ENCODE measurements around the gene ATP5F1C. TPM values are rescaled to one million over a fixed set of nuclear protein-coding genes. Genes with fewer than 3 reads are reported as not detected.

The ATP5F1C gene
- total and polyA plus RNA-seq, 2 donors (not counting 3 experiments of a cell fraction or from before 2014, with no cell fraction given) = 184 to 290 TPM

GRCh38 chr10:7789390-7789789 lies 1.4 kb downstream of the ATP5F1C start:
- Histone ChIP-seq H3K4me3 (replicated peaks in 1 of 3; ENCODE audit: insufficient read depth in 1 of 3, low read depth in 1 of 3, low read length in 3 of 3) (peak overlapping the region in 2 of 3 experiments; percentile 65 to 95), H3K4me2 (ENCODE audit: insufficient read depth, low read length) (peak overlapping the region; percentile 92), H4K20me1 (replicated peaks; ENCODE audit: control insufficient read depth, extremely low read depth, insufficient read depth, low read length) (peaks cover 3% of the 10 kb centered on the region), H3K79me2 (ENCODE audit: control insufficient read depth, insufficient read depth, low read length) (peaks cover 96% of the 10 kb centered on the region), H3K4me1 (ENCODE audit: control insufficient read depth, extremely low read depth, insufficient read depth, low read length) (peaks cover 18% of the 10 kb centered on the region), H3K9me1 (replicated peaks; ENCODE audit: control insufficient read depth, extremely low read depth, insufficient read depth, low read length) (no peaks in the 10 kb centered on the region), H3K9me3 (replicated peaks; ENCODE audit: control insufficient read depth, insufficient read depth, low read length) (no peaks in the 10 kb centered on the region), H3K27me3 (ENCODE audit: control insufficient read depth in 2 of 2, insufficient read depth in 2 of 2, low read length in 2 of 2) (no peaks in the 10 kb centered on the region), H3K9ac (replicated peaks; ENCODE audit: extremely low read depth, insufficient read depth, low read length) (peak overlapping the region; percentile 65), H2AFZ (ENCODE audit: low read depth, low read length) (no peak overlapping the region), H3K36me3 (ENCODE audit: control insufficient read depth in 2 of 2, extremely low read depth in 1 of 2, insufficient read depth in 2 of 2, low read length in 2 of 2) (no peaks in the 10 kb centered on the region), H3K27ac (ENCODE audit: insufficient read depth, low read depth, low read length) (no peak overlapping the region)
- no peak for TF ChIP-seq POLR2A (IDR thresholded peaks at IDR 0.05; ENCODE audit: low read depth, low read length)
- TF ChIP-seq GATA2 (IDR thresholded peaks at IDR 0.05; ENCODE audit: insufficient read depth, insufficient read length, low read depth, low read length) = peak; percentile 41
- ChIA-PET CTCF (interaction anchor here (1.3 to 2.0 kb wide), 4 partner anchors 16 to 264 kb away, joined by 3 to 4 read pairs (median 4); partner anchors contain the start of gene TAF3), POLR2A (no interaction called here)
- dilution Hi-C loops (cut with MboI; ENCODE audit: extremely low pct_ligation_motif_present, low sequenced_read_pairs) = no loop called here
- peak; percentile 17 for DNase-seq (ENCODE audit: low read depth, low spot score)
- BruUV-seq (replicated peaks) = no TSS peak
- intact Hi-C loops (cut with micrococcal nuclease) = no loop called here
- peak; percentile 26 for FAIRE-seq

DNA sequence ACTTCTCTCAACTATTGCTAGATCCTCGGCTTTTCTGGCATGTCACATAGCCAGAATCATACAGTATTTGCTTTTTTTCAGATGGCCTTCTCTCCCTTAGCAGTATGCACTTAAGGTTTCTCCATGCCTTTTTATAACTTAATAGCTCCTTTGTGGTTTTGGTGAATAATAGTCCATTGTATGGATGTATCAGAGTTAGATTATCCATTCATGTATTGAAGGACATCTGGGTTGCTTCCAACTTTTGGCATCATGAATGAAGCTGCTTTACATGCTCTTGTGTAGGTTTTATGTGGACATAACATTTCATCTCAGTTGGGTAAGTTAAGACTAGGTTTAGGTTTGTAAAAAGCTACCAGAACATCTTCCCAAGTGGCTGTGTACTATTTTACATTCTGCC lies 4.6 kb downstream of the ATP5F1C start:
- H3K4me2 ChIP-seq (ENCODE audit: insufficient read depth, low read length) = no peak overlapping the region

More for the DNA sequence above, 4.6 kb downstream of the ATP5F1C start:
- CTCF ChIA-PET = interaction anchor here (1.7 kb wide), 1 partner anchor 26 kb away, joined by 6 read pairs; the partner anchor contains the start of gene TAF3
- Histone ChIP-seq H3K4me3 (replicated peaks in 1 of 3; ENCODE audit: insufficient read depth in 1 of 3, low read depth in 1 of 3, low read length in 3 of 3) (no peak overlapping the region), H3K9me1 (replicated peaks; ENCODE audit: control insufficient read depth, extremely low read depth, insufficient read depth, low read length) (no peaks in the 10 kb centered on the region), H3K27ac (ENCODE audit: insufficient read depth, low read depth, low read length) (no peak overlapping the region), H4K20me1 (replicated peaks; ENCODE audit: control insufficient read depth, extremely low read depth, insufficient read depth, low read length) (peaks cover 3% of the 10 kb centered on the region), H3K36me3 (ENCODE audit: control insufficient read depth in 2 of 2, extremely low read depth in 1 of 2, insufficient read depth in 2 of 2, low read length in 2 of 2) (peaks cover 0 to 2% of the 10 kb centered on the region in 2 experiments), H3K27me3 (ENCODE audit: control insufficient read depth in 2 of 2, insufficient read depth in 2 of 2, low read length in 2 of 2) (no peaks in the 10 kb centered on the region), H3K4me1 (ENCODE audit: control insufficient read depth, extremely low read depth, insufficient read depth, low read length) (peaks cover 25% of the 10 kb centered on the region), H3K79me2 (ENCODE audit: control insufficient read depth, insufficient read depth, low read length) (peaks cover 84% of the 10 kb centered on the region), H2AFZ (ENCODE audit: low read depth, low read length) (no peak overlapping the region), H3K9ac (replicated peaks; ENCODE audit: extremely low read depth, insufficient read depth, low read length) (no peak overlapping the region), H3K9me3 (replicated peaks; ENCODE audit: control insufficient read depth, insufficient read depth, low read length) (no peaks in the 10 kb centered on the region)
- FAIRE-seq (no peak), DNase-seq (ENCODE audit: low read depth, low spot score) (no peak)
- no TSS peak for BruUV-seq (replicated peaks)
- TF ChIP-seq GATA2 (IDR thresholded peaks at IDR 0.05; ENCODE audit: insufficient read depth, insufficient read length, low read depth, low read length) = no peak
- TF ChIP-seq POLR2AphosphoS5 (IDR thresholded peaks at IDR 0.05; ENCODE audit: insufficient read depth, low read depth, low read length) = no peak
- no peak for TF ChIP-seq EZH2 (IDR thresholded peaks at IDR 0.05; ENCODE audit: borderline replicate concordance, low read depth, low read length, severe bottlenecking)
- no peak for TF ChIP-seq POLR2A (IDR thresholded peaks at IDR 0.05; ENCODE audit: low read depth, low read length)
- TF ChIP-seq, protein P1, sequence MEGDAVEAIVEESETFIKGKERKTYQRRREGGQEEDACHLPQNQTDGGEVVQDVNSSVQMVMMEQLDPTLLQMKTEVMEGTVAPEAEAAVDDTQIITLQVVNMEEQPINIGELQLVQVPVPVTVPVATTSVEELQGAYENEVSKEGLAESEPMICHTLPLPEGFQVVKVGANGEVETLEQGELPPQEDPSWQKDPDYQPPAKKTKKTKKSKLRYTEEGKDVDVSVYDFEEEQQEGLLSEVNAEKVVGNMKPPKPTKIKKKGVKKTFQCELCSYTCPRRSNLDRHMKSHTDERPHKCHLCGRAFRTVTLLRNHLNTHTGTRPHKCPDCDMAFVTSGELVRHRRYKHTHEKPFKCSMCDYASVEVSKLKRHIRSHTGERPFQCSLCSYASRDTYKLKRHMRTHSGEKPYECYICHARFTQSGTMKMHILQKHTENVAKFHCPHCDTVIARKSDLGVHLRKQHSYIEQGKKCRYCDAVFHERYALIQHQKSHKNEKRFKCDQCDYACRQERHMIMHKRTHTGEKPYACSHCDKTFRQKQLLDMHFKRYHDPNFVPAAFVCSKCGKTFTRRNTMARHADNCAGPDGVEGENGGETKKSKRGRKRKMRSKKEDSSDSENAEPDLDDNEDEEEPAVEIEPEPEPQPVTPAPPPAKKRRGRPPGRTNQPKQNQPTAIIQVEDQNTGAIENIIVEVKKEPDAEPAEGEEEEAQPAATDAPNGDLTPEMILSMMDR (IDR thresholded peaks at IDR 0.05; ENCODE audit: extremely low read depth in 1 of 2, insufficient read depth in 1 of 2, low read depth in 1 of 2, low read length in 2 of 2) = no peak
- no peak for TF ChIP-seq MAX (IDR thresholded peaks at IDR 0.05; ENCODE audit: insufficient read depth, insufficient read length)
- TF ChIP-seq MYC (IDR thresholded peaks at IDR 0.05; ENCODE audit: low read depth, low read length) = no peak
- TF ChIP-seq FOS (IDR thresholded peaks at IDR 0.05; ENCODE audit: borderline replicate concordance, insufficient read depth, low read length) = no peak
- no peak for TF ChIP-seq JUN (IDR thresholded peaks at IDR 0.05; ENCODE audit: borderline replicate concordance, insufficient read depth, insufficient read length, low read depth)
- POLR2A ChIA-PET = no interaction called here
- dilution Hi-C loops (cut with MboI; ENCODE audit: extremely low pct_ligation_motif_present, low sequenced_read_pairs) (no loop called here), intact Hi-C loops (cut with micrococcal nuclease) (no loop called here)
